HG02588 (cell line): ENCODE results near the gene YEATS2.

ENCODE experiments used
- ATAC-seq: cut with Tn5 transposase; IDR thresholded peaks from one replicate; pipeline ENCODE4 v1.9.1; 2021; ENCODE audit warnings: mild to moderate bottlenecking, moderate library complexity; ENCODE audit not compliant: unreplicated experiment

YEATS2 gene

DNA sequence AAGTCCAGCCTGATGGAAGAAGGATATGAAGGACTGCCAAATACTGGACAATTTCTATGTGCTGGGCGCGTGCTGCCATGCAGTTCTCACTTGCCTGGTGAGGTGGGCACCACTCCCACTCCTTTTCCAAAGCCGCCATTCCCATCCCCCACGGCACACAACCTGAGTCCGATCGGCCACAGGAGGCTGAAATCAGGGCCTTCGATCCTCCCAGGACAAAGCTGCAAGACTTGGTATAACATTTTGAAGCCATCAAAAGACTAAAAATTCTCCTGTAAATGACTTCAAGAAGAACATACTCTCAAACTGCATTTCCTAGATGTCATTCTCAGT, 130.9 kb downstream of the YEATS2 start:
- no peak for ATAC-seq

DNA sequence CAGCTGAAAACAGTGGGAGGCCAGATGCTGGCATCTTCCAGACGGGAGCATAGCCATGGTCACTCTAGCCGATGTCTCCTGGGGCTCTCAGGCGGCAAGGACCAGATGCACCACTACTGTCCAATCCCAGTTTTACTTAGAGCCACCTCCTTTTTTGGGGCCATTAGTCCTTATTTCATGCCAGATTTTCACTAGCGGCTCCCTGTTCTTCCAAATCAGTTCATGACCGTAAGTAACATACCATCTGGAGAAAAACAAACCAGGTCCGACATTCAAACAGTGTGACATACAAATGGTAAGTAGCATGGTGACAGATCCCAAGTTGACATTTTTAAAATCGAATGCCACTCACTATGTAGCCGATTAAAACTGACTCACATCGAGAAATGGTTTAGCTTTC, 131.9 kb downstream of the YEATS2 start:
- ATAC-seq, result no peak

DNA sequence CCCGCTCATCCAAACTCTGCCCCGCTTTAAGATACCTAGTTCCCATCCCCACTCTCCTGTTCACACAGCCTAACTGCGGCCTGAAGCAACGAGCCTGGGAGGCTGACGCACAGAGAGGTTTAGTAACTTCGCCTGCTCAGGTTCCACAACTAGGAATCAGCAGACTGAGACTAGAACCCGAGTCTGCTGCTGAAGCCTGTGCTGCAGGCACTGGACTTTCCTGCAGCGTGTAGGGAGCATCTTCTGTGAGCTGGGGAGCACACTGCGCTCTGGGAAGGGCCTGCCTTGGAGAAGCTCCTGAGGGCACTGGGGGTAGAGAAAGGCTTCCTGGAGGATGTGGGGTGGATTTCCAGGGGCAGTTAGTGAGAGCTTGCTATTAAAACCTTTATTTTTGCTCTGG, 132.6 kb downstream of the YEATS2 start:
- no peak for ATAC-seq

DNA sequence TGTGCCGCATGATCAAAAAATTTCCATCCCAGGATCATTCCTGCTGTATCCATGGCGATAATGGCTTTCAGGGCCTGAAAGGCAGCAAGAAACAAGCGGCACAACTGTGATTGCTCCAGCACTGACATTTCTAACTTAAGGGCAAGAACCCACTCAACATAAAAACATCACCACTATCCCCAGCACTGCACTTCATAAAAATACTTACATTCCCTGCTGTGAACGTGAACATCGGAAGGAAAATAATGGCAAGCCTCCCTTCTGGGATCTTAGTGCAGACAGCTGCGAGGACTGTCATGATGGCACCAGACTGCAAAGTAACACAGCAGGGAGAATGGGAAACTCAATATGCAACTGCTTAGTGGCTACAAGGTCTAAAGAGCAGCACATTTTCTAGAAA, 135.9 kb downstream of the YEATS2 start:
- no peak for ATAC-seq

DNA sequence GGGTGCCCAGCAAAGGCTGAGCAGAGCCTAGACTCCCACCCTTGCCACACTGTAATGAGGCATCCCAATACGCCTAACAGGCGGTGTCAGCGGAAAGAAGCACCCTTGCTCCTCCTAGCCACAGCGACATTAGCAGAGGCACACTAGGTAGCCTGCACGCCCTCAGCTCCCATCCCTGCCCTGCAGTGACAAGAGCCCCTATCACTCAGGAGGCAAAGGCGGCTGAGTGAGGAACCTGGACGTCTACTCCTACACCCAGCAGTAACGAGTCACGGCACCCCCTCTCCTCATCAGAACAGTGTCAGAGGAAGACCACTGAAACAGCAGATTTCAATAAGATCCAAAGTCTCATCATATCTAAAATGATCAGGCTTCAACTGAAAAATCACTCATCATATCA, 139.8 kb downstream of the YEATS2 start:
- no peak for ATAC-seq

DNA sequence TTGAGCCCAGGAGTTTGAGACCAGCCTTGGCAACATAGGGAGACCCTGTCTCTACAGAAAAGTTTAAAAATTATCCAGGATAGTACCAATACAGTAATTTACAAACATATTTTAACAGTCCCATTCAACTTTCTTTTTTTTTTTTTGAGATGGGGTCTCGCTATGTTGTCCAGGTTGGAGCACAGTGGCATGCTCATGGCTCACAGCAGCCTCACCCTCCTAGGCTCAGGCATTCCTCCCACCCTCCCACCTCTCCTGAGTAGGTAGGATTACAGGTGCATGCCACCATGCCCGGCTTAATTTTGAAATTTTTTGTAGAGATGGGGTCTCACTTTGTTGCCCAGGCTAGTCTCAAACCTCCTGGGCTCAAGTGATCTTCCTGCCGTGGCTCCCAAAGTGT, 140.3 kb downstream of the YEATS2 start:
- ATAC-seq, result no peak

DNA sequence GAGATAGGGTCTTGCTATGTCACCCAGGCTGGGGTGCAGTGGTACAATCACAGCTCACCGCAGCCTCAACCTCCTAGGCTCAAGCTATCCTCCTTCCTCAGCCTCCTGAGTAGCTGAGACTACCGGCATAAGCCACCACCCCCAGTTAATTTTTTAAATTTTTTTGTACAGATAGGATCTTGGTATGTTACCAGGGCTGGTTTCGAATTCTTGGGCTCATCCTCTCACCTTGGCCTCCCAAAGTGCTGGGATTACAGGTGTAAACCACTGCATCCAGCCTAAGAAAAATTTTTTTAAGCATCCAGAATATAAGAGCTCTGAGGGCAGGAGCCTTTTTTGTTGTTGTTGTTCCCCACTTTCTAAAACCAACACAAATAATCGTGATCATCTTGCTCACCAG, 142.2 kb downstream of the YEATS2 start:
- ATAC-seq, result no peak

DNA sequence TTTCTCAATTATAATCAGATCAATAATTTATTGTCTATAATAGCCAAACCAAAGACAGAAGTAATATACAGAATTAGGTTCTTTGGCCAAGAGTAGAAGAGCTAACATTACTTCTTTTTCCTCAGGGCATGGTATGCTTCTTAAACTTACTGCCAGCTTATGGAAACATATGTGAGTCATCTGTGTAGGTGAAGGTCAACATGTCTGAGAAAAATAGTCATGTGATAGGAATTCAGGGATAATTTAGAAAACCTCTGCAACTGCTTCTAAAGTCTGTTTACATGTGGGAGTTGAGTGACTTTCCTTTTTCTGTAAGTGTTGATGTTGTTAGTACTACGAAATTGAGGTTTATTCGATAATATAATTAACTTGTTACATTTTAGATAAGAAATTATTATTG, 147.0 kb downstream of the YEATS2 start:
- ATAC-seq, result no peak

DNA sequence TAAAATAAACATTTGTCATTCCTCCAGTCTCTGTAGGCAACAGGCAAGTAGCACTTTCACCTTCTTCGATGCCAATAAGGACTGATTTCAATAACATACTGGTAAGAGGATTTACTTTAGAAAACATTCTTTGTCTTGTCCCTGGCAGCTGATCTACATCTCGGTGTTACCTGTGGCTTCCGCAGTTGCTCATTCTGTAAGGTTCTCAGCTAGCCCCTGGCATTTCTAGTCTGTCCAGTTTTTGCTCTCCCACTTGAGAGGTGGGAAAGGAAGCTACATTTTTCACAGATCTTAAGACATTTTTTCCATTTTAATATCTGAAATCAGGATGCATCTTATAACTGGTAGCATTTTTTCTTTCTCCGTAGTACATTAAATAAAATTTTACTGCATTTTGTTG, 147.5 kb downstream of the YEATS2 start:
- ATAC-seq, result no peak

DNA sequence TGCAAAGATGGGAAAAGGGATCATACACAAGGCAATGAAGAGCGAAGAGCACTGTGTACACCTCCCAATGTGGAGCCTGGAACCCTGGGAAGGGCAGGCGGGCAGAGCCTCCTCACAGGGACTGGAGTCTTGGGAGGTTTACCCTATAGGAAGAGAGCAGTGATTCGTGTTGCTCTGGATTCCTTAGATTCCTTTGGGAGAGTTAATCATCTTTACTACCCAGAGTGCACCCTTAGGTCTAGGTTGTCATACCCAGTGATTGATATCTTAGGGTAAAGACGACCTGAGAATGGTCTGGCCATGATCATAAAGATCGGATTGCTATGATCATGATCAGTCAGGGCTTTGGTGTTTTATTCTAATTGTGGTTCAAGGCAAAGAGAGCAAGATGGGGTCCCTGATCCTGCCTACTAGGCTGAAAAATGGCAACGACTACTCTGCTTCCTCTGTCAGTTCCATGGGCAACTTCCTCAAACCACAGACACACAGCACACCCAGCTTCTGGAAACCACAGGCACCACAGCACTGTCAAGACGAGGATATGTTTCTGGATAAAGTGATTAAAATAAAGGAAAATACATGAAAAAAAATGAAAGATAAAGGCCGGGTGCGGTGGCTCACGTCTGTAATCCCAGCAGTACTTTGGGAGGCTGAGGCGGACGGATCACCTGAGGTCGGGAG, 148.2 kb downstream of the YEATS2 start:
- ATAC-seq, result no peak

DNA sequence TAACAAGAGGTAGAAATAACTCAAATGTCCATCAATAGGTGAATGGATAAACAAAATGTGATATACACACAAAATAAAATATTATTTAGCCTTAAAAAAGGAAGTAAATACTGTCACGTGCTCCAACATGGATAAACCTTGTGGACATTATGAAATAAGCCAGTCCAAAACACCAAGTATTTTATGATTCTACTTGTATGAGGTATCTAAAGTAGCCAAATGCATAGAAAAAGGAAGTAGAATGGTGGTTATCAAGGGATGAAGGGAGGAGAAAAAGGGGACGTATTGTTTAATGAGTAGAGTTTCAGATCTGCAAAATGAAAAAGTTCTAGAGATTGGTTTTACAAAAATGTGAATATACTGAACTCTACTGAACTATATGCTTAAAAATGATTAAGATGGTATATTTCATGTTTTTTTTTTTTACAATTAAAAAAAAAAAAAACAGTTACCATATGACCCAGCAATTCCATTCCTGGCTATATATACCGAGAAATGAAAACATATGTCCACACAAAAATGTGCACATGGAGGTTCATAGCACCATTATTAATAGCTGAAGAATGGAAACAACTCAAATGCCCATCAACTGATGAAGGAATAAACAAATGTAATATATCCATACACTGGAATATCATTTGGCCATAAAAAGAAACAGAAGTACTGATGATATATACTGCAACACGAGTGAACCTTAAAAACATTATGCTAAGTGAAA, 156.9 kb downstream of the YEATS2 start:
- ATAC-seq, result no peak

DNA sequence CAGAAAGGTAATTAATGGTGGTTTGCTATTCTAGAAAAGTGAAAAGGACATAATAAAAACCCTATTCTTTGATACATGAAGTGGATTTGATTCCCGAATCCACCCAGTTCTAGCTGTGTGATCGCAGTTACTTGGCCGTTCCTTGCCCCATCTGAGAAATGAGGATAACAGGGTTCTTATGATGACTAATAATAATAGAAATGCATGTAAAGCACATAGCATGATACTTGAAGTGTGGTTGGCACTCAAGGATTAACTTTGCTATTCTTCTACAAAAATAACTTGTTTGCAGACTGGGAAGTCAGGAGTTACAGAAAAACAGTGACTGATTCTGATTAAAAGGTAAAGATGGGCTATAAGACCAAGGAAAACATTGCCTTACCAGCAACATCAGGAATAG, 160.3 kb downstream of the YEATS2 start:
- no peak for ATAC-seq
